Endothelial cell of umbilical vein (primary cell): Measurements from ENCODE around the gene ALK. TPM values are rescaled to one million over a fixed set of nuclear protein-coding genes. Genes with fewer than 3 reads are reported as not detected.

Source experiments
- BruUV-seq: library from RNA; stranded (reverse); fragments of 400-500 nt; replicated peaks from 2 replicates; lab custom pipeline; 2021; lab: Mats Ljungman, UMichigan
- CTCF ChIA-PET: fragments of 300-600, 350-600 bp; sonication (Branson Sonifier 250); formaldehyde crosslinking; loops from one replicate; lab custom pipeline; 2021; ENCODE audit warnings: antibody characterized with exemption, inconsistent platforms; lab: Charles Lee
- POLR2A ChIA-PET: fragments of 300-600, 350-600 bp; sonication (Branson Sonifier 250); formaldehyde crosslinking; loops from one replicate; lab custom pipeline; 2021; ENCODE audit warnings: antibody characterized with exemption, inconsistent platforms; lab: Charles Lee
- DNase-seq: peaks from one replicate; pipeline ENCODE4 v3.0.0-alpha.2; 2011; ENCODE audit warnings: low read depth, low spot score
- FAIRE-seq: peaks from 2 replicates; lab custom pipeline; 2011; peaks lifted over from hg19 to GRCh38; lab: Jason Lieb, UNC
- H2AFZ ChIP-seq: 2 replicates; pipeline ENCODE4 v1.6.0; 2012; ENCODE audit warnings: low read depth, low read length, control low read depth, inconsistent platforms
- H3K27ac ChIP-seq: 2 replicates; pipeline ENCODE4 v1.5.1; 2011; ENCODE audit warnings: low read depth, mild to moderate bottlenecking, control low read depth, low read length, moderate library complexity; ENCODE audit not compliant: insufficient read depth
- H3K27me3 ChIP-seq, 2 experiments: 2 replicates each; pipeline versions ENCODE4 v1.6.0 to v1.6.1; 2011; ENCODE audit warnings: low read length in 2 of 2, mixed read lengths in 1 of 2; ENCODE audit not compliant: control insufficient read depth in 2 of 2, insufficient read depth in 2 of 2
- H3K36me3 ChIP-seq, 2 experiments: 2 replicates in 1 of 2; 3 replicates in 1 of 2; pipeline ENCODE4 v1.5.1; 2011; ENCODE audit warnings: low read length in 2 of 2, mild to moderate bottlenecking in 1 of 2, moderate library complexity in 1 of 2; ENCODE audit not compliant: control insufficient read depth in 2 of 2, insufficient read depth in 2 of 2; ENCODE audit errors: extremely low read depth in 1 of 2
- H3K4me1 ChIP-seq: 3 replicates; pipeline ENCODE4 v1.5.1; 2011; ENCODE audit warnings: mild to moderate bottlenecking, low read length; ENCODE audit not compliant: control insufficient read depth, insufficient read depth; ENCODE audit errors: extremely low read depth
- H3K4me2 ChIP-seq: 2 replicates; pipeline ENCODE4 v1.6.1; 2011; ENCODE audit warnings: low read length, control low read depth, mixed read lengths; ENCODE audit not compliant: insufficient read depth
- H3K4me3 ChIP-seq, 3 experiments: fragments of 200-600 bp in 1 of 3; sonication (generic), shearing (Covaris generic) in 1 of 3; replicated peaks in 1 of 3; 2 replicates each; pipeline ENCODE4 v1.5.1; 2011 to 2016; ENCODE audit warnings: control low read depth in 3 of 3, low read length in 3 of 3, mild to moderate bottlenecking in 2 of 3, inconsistent platforms in 1 of 3, low read depth in 1 of 3, moderate library complexity in 1 of 3; ENCODE audit not compliant: insufficient read depth in 1 of 3
- H3K79me2 ChIP-seq: 2 replicates; pipeline ENCODE4 v1.6.0; 2012; ENCODE audit warnings: low read length, inconsistent platforms; ENCODE audit not compliant: control insufficient read depth, insufficient read depth
- H3K9ac ChIP-seq: replicated peaks from 2 replicates; pipeline ENCODE3; 2011; ENCODE audit warnings: low read length, control low read depth; ENCODE audit not compliant: insufficient read depth; ENCODE audit errors: extremely low read depth
- H3K9me1 ChIP-seq: replicated peaks from 3 replicates; pipeline ENCODE4 v1.6.0; 2011; ENCODE audit warnings: mild to moderate bottlenecking, low read length; ENCODE audit not compliant: control insufficient read depth, insufficient read depth; ENCODE audit errors: extremely low read depth
- H3K9me3 ChIP-seq: replicated peaks from 2 replicates; pipeline ENCODE4 v1.5.1; 2012; ENCODE audit warnings: low read length, inconsistent platforms; ENCODE audit not compliant: control insufficient read depth, insufficient read depth
- H4K20me1 ChIP-seq: replicated peaks from 2 replicates; pipeline ENCODE3; 2011; ENCODE audit warnings: mild to moderate bottlenecking, low read length; ENCODE audit not compliant: control insufficient read depth, insufficient read depth; ENCODE audit errors: extremely low read depth
- EZH2 ChIP-seq: IDR thresholded peaks from 2 replicates; pipeline ENCODE4 v1.6.1; 2012; ENCODE audit warnings: borderline replicate concordance, low read depth, mild to moderate bottlenecking, moderate library complexity, low read length, inconsistent platforms; ENCODE audit not compliant: severe bottlenecking
- FOS ChIP-seq: IDR thresholded peaks from 2 replicates; pipeline ENCODE4 v1.6.1; 2011; ENCODE audit warnings: mild to moderate bottlenecking, low read length, moderate library complexity, borderline replicate concordance; ENCODE audit not compliant: insufficient read depth
- GATA2 ChIP-seq: IDR thresholded peaks from 2 replicates; pipeline ENCODE4 v1.7.0; 2011; ENCODE audit warnings: low read depth, mild to moderate bottlenecking, moderate library complexity, mixed read lengths, low read length; ENCODE audit not compliant: insufficient read length, insufficient read depth
- JUN ChIP-seq: IDR thresholded peaks from 2 replicates; pipeline ENCODE4 v1.6.1; 2011; ENCODE audit warnings: borderline replicate concordance, low read depth; ENCODE audit not compliant: insufficient read length, insufficient read depth
- MYC ChIP-seq: IDR thresholded peaks from one replicate; pipeline ENCODE4 v1.6.1; 2011; ENCODE audit warnings: mild to moderate bottlenecking, low read depth, low read length
- POLR2A ChIP-seq: IDR thresholded peaks from 2 replicates; pipeline ENCODE4 v1.6.1; 2012; ENCODE audit warnings: low read depth, mild to moderate bottlenecking, control low read depth, low read length
- POLR2AphosphoS5 ChIP-seq: IDR thresholded peaks from 2 replicates; pipeline ENCODE4 v1.6.1; 2012; ENCODE audit warnings: low read depth, mild to moderate bottlenecking, control low read depth, low read length, moderate library complexity; ENCODE audit not compliant: insufficient read depth
- dilution Hi-C: fragments of 300-500 bp; cut with MboI; formaldehyde crosslinking; loops from one replicate; pipeline ENCODE4 v1.15.0; 2019; ENCODE audit warnings: low sequenced_read_pairs; ENCODE audit not compliant: extremely low pct_ligation_motif_present
- intact Hi-C: fragments of 100-400 bp; cut with micrococcal nuclease; formaldehyde crosslinking; loops from one replicate; pipeline ENCODE4 v1.10.0; 2022
- polyA plus RNA-seq, 4 experiments: library from polyadenylated mRNA; depleted of rRNA in 3 of 4; stranded (reverse) in 3 of 4; unstranded in 1 of 4; fragments of >200 nt; gene quantifications; 2 replicates each; pipeline versions ENCODE4 v1.2.1 to v1.2.3, GENCODE V29; 2011 to 2012; ENCODE audit warnings: missing spikeins in 1 of 4
- total RNA-seq: library from RNA; stranded (reverse); gene quantifications from 2 replicates; pipeline ENCODE4 v1.2.3, GENCODE V29; 2021
- TF ChIP-seq, protein P1 (sequence below): IDR thresholded peaks from 2 replicates; pipeline ENCODE4 v1.6.1; 2011; ENCODE audit not compliant: insufficient read depth, insufficient read length
- TF ChIP-seq, protein P2 (sequence below), 2 donors: IDR thresholded peaks; 1 replicate in 1 of 2; 2 replicates in 1 of 2; pipeline ENCODE4 v1.5.1; 2011; ENCODE audit warnings: low read length in 2 of 2, mild to moderate bottlenecking in 2 of 2, moderate library complexity in 2 of 2, control low read depth in 1 of 2, inconsistent platforms in 1 of 2, low read depth in 1 of 2; ENCODE audit not compliant: insufficient read depth in 1 of 2; ENCODE audit errors: extremely low read depth in 1 of 2

ALK gene
- total and polyA plus RNA-seq, 2 donors (not counting 3 experiments of a cell fraction or from before 2014, with no cell fraction given), result not detected

DNA sequence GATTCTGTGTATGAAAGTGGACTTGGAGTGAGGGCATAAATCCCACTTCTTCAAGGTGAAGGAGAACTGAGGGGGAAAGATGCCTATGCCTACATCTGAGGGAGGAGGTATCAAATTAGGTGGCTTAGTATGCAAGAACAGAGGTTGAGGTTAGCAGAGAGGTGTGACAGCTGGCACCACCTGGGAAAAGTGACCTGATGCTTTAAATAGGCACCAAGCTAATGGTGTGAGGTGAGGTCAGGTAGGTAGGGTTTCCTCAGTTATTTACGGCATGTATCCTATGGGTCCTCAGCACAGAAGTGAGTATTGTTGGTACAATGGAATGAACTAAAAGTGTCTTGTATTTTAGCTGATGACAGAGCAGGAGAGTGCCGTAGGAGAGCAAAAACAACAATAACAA lies 439.0 kb downstream of the ALK start:
- no peaks in the 10 kb centered on the region for H3K9me3 ChIP-seq
- no peaks in the 10 kb centered on the region for H3K9me1 ChIP-seq
- no peak overlapping the region for H3K27ac ChIP-seq
- H2AFZ ChIP-seq, result no peak overlapping the region
- H3K79me2 ChIP-seq, result no peaks in the 10 kb centered on the region
- H3K27me3 ChIP-seq, result no peaks in the 10 kb centered on the region
- H4K20me1 ChIP-seq, result no peaks in the 10 kb centered on the region
- BruUV-seq, result no TSS peak
- TF ChIP-seq EZH2, result no peak
- no peak for TF ChIP-seq JUN
- TF ChIP-seq FOS, result no peak
- TF ChIP-seq POLR2A, result no peak
- TF ChIP-seq, protein P1, sequence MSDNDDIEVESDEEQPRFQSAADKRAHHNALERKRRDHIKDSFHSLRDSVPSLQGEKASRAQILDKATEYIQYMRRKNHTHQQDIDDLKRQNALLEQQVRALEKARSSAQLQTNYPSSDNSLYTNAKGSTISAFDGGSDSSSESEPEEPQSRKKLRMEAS, result no peak
- TF ChIP-seq MYC, result no peak
- no peak for TF ChIP-seq POLR2AphosphoS5
- TF ChIP-seq GATA2, result no peak
- TF ChIP-seq, protein P2, sequence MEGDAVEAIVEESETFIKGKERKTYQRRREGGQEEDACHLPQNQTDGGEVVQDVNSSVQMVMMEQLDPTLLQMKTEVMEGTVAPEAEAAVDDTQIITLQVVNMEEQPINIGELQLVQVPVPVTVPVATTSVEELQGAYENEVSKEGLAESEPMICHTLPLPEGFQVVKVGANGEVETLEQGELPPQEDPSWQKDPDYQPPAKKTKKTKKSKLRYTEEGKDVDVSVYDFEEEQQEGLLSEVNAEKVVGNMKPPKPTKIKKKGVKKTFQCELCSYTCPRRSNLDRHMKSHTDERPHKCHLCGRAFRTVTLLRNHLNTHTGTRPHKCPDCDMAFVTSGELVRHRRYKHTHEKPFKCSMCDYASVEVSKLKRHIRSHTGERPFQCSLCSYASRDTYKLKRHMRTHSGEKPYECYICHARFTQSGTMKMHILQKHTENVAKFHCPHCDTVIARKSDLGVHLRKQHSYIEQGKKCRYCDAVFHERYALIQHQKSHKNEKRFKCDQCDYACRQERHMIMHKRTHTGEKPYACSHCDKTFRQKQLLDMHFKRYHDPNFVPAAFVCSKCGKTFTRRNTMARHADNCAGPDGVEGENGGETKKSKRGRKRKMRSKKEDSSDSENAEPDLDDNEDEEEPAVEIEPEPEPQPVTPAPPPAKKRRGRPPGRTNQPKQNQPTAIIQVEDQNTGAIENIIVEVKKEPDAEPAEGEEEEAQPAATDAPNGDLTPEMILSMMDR (IDR thresholded peaks at IDR 0.05; ENCODE audit: extremely low read depth in 1 of 2, insufficient read depth in 1 of 2, low read depth in 1 of 2, low read length in 2 of 2), result no peak
- no peaks in the 10 kb centered on the region for H3K36me3 ChIP-seq
- FAIRE-seq, result no peak
- intact Hi-C loops (no loop called here), dilution Hi-C loops (no loop called here)
- H3K4me3 ChIP-seq, result no peak overlapping the region
- POLR2A ChIA-PET, result no interaction called here
- CTCF ChIA-PET, result no interaction called here
- DNase-seq, result no peak
- no peak overlapping the region for H3K9ac ChIP-seq
- H3K4me1 ChIP-seq, result no peaks in the 10 kb centered on the region
- no peak overlapping the region for H3K4me2 ChIP-seq
